Measurements from ENCODE around the gene FARS2. TPM values are rescaled to one million over a fixed set of nuclear protein-coding genes. Genes with fewer than 3 reads are reported as not detected.
"Not testable (repeated sequence)": the region's sequence is repeated elsewhere in the genome, so short reads cannot be mapped to it uniquely, and the experiment has no call there.

Gene FARS2
- total RNA-seq, 4 donors from 2014 or later: 8.3 to 18.5 (median 13.0) TPM

- no peak for TF ChIP-seq POLR2A (IDR thresholded peaks at IDR 0.05)
- no peak for TF ChIP-seq CTCF (IDR thresholded peaks at IDR 0.05)
- no peak overlapping the region for H3K4me3 ChIP-seq
- H3K36me3 ChIP-seq: no peaks in the 10 kb centered on the region
- intact Hi-C loops (cut with DNase I): no loop called here
- no peaks in the 10 kb centered on the region for H3K9me3 ChIP-seq
- DNase-seq: no peak
- H3K4me1 ChIP-seq: peaks cover 0 to 35% (median 0%) of the 10 kb centered on the region in 3 donors
- peak overlapping the region in 1 of 4 donors; percentile 31 for H3K27ac ChIP-seq
- no peaks in the 10 kb centered on the region for H3K27me3 ChIP-seq
Observed at GRCh38 chr6:5697508-5697907, 436.2 kb downstream of the FARS2 start.

- Histone ChIP-seq H3K9me3 (no peaks in the 10 kb centered on the region), H3K27me3 (no peaks in the 10 kb centered on the region), H3K36me3 (no peaks in the 10 kb centered on the region), H3K4me3 (no peak overlapping the region), H3K4me1 (peaks cover 0 to 35% (median 0%) of the 10 kb centered on the region in 3 donors), H3K27ac (peak overlapping the region in 3 of 4 donors; percentile 9 to 34 (median 31))
- intact Hi-C loops (cut with DNase I): no loop called here
- WGBS, 2 donors: 90 to 100% methylated on average over 2 to 4 of the region's 4 CpGs
- DNase-seq: no peak
- TF ChIP-seq POLR2A (IDR thresholded peaks at IDR 0.05): no peak
- TF ChIP-seq CTCF (IDR thresholded peaks at IDR 0.05): no peak
Observed at GRCh38 chr6:5698318-5698717, 437.0 kb downstream of the FARS2 start.

GRCh38 chr6:5699064-5699463, 437.8 kb downstream of the FARS2 start:
- peak overlapping the region in 1 of 4 donors; percentile 31 for H3K27ac ChIP-seq
- DNase-seq; H3K27me3 ChIP-seq; H3K9me3 ChIP-seq; H3K36me3 ChIP-seq; H3K4me3 ChIP-seq; intact Hi-C loops (cut with DNase I): not testable (repeated sequence)
- H3K4me1 ChIP-seq: peaks cover 0 to 35% (median 0%) of the 10 kb centered on the region in 3 donors

GRCh38 chr6:5701174-5701573, 439.9 kb downstream of the FARS2 start:
- H3K4me3 ChIP-seq: no peak overlapping the region
- intact Hi-C loops (cut with DNase I): no loop called here
- TF ChIP-seq POLR2A (IDR thresholded peaks at IDR 0.05) (no peak), CTCF (IDR thresholded peaks at IDR 0.05) (no peak)
- no peaks in the 10 kb centered on the region for H3K9me3 ChIP-seq
- H3K36me3 ChIP-seq: no peaks in the 10 kb centered on the region
- WGBS, 2 donors: 85 to 86% methylated on average over 9 to 14 of the region's 14 CpGs
- H3K4me1 ChIP-seq: peaks cover 0 to 21% (median 0%) of the 10 kb centered on the region in 3 donors
- no peak for DNase-seq
- H3K27ac ChIP-seq: no peak overlapping the region
- no peaks in the 10 kb centered on the region for H3K27me3 ChIP-seq

GRCh38 chr6:5704708-5705107, 443.4 kb downstream of the FARS2 start:
- WGBS, 2 donors: 80 to 93% methylated on average over 3 of the region's 3 CpGs

More at GRCh38 chr6:5704708-5705107, 443.4 kb downstream of the FARS2 start:
- H3K27ac ChIP-seq: no peak overlapping the region
- H3K4me1 ChIP-seq: no peaks in the 10 kb centered on the region
- DNase-seq: no peak
- H3K27me3 ChIP-seq: no peaks in the 10 kb centered on the region
- no peaks in the 10 kb centered on the region for H3K9me3 ChIP-seq
- no peaks in the 10 kb centered on the region for H3K36me3 ChIP-seq
- TF ChIP-seq CTCF (IDR thresholded peaks at IDR 0.05) (no peak), POLR2A (IDR thresholded peaks at IDR 0.05) (no peak)
- H3K4me3 ChIP-seq: no peak overlapping the region
- intact Hi-C loops (cut with DNase I): no loop called here

All from esophagus squamous epithelium (tissue), 5 donors.